DMS79 treated with DMSO at 0.1 percent for 48 hours (cell line): Measurements from ENCODE around the gene KIF26B.
"Not testable (repeated sequence)": the region's sequence is repeated elsewhere in the genome, so short reads cannot be mapped to it uniquely, and the experiment has no call there.

Experiments
- DNase-seq: peaks from one replicate; lab custom pipeline; 2025; lab: John Stamatoyannopoulos, UW

Gene KIF26B

DNA sequence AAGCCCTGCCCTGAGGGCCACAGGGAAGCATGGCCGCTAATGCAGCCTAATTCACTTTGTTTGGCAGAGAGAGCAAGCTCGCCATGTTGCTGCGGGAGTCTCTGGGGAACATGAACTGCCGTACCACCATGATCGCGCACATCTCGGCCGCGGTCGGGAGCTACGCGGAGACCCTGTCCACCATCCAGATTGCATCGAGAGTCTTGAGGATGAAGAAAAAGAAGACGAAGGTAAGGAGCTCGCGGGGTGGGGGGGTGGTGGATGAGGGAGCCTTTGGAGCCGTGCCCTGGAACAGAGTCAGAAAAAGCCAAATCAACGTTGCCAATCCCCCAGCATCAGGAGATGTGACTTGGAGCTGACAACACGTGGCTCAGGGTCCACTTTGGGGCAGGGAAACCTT, 529.4 kb downstream of the KIF26B start:
- DNase-seq: no peak

- no peak for DNase-seq
These were observed 529.8 kb downstream of the KIF26B start for GRCh38 chr1:245684571-245684970.

- no peak for DNase-seq
These were observed 530.5 kb downstream of the KIF26B start for GRCh38 chr1:245685111-245685810.

GRCh38 chr1:245686006-245686405, 531.2 kb downstream of the KIF26B start:
- DNase-seq: no peak

- no peak for DNase-seq
These were observed 531.8 kb downstream of the KIF26B start for GRCh38 chr1:245686446-245687030.

DNA sequence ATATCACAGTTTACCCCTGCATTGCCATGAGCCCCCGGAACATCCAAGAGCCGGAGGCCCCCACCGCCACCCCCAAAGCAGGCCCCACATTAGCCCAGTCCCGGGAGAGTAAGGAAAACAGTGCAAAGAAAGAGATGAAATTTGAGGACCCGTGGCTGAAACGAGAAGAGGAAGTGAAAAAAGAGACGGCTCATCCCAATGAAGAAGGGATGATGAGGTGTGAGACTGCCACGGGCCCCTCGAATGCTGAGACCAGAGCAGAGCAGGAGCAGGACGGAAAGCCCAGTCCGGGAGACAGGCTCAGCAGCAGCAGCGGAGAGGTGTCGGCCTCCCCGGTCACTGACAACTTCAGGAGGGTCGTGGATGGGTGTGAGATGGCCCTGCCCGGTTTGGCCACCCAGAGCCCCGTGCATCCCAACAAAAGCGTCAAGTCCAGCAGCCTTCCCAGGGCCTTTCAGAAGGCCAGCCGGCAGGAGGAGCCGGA, 532.4 kb downstream of the KIF26B start:
- no peak for DNase-seq

DNA sequence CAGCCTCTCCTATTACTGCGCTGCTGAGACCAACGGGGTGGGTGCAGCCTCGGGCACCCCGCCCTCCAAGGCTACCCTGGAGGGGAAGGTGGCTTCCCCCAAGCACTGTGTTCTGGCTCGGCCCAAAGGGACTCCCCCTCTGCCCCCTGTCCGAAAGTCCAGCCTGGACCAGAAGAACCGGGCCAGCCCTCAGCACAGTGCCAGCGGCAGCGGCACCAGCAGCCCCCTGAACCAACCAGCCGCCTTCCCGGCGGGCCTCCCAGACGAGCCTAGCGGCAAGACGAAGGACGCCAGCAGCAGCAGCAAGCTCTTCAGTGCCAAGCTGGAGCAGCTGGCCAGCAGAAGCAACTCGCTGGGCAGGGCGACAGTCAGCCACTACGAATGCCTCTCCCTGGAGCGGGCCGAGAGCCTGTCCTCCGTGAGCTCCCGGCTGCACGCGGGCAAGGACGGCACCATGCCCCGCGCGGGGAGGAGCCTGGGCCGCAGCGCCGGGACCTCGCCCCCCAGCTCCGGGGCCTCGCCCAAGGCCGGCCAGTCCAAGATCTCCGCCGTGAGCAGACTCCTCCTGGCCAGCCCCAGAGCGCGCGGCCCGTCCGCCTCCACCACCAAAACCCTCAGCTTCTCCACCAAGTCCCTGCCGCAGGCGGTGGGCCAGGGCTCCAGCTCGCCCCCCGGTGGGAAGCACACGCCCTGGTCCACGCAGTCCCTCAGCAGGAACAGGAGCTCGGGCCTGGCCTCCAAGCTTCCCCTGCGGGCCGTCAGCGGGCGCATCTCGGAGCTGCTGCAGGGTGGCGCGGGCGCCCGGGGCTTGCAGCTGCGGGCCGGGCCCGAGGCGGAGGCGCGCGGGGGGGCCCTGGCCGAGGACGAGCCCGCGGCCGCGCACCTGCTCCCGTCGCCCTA, 533.1 kb downstream of the KIF26B start:
- DNase-seq: no peak

GRCh38 chr1:245688536-245689453, 534.0 kb downstream of the KIF26B start:
- DNase-seq: no peak

DNA sequence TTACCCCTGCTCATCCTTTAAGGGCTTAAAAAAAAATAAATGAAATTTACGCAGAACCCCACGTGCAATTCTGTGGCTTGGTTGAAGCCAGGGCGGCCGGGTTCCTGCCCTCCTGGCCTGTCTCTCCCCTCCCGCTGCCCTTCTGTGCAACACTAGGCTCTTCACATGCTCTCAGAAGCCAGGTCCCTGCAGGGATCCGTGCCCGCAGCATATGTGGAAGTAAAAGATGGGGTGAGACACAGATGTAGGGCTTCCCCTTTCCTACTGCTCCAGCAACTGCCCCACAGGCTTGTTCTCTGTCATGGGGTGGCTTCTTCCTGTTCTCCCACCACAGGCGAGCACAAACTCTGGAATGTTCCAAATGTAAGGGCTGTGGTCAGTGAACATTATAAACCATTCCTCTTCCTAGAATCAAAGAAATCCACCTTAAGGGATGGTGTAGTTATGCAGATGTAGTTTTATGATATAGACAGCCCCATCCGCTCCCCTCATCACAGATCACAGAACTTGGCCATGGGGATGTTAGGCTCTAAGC, 535.4 kb downstream of the KIF26B start:
- DNase-seq: no peak

DNA sequence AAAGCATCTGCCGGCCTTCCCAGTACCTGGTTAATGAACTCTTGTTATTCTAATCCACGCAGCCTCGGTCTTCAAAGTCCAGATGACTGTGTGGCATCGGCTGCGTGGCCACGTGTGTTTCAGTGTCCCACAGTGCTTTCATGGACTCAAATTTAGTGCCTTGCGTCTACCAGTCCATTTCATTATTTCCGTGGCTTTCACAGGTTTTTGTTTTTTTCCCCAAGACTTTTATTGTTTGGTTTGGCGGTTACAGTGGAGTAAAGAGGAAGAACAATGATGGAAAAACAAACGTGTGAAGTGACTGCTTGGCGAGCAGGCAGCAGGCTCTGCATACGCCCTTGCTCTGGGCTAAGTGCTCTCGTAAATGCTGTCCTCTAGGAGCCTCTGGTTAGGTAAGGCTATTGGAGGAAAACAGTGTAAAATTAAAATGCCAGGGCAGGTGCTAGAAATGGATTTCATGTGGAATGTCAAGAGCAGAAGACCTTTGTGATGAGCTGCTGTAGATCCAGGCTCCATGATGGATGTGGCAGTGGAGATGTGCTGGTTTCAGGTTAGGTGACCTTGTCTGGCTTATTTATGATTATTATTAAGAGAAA, 536.3 kb downstream of the KIF26B start:
- DNase-seq: peak; percentile 31

GRCh38 chr1:245691897-245692296, 537.1 kb downstream of the KIF26B start:
- no peak for DNase-seq

DNA sequence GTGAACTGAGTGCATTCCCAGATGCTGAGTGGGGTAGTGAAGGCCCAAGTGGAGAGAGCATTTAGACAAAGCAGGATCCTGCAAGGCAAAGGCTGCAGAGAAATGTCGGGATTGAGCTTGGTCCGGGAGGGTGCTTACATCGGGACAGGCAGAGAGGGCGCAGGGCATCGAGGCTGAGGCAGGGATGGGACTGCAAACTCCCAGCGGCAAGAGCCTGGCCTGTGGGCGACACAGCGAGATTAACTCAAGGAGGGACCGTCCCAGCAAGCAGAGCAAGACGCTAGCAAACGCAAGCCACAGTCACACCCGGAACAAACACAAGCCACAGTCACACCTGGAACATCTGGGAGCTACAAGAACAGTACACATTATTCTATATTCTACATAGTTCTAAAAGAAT, 537.5 kb downstream of the KIF26B start:
- no peak for DNase-seq

- DNase-seq: no peak
These were observed 538.5 kb downstream of the KIF26B start for GRCh38 chr1:245693116-245693793.

DNA sequence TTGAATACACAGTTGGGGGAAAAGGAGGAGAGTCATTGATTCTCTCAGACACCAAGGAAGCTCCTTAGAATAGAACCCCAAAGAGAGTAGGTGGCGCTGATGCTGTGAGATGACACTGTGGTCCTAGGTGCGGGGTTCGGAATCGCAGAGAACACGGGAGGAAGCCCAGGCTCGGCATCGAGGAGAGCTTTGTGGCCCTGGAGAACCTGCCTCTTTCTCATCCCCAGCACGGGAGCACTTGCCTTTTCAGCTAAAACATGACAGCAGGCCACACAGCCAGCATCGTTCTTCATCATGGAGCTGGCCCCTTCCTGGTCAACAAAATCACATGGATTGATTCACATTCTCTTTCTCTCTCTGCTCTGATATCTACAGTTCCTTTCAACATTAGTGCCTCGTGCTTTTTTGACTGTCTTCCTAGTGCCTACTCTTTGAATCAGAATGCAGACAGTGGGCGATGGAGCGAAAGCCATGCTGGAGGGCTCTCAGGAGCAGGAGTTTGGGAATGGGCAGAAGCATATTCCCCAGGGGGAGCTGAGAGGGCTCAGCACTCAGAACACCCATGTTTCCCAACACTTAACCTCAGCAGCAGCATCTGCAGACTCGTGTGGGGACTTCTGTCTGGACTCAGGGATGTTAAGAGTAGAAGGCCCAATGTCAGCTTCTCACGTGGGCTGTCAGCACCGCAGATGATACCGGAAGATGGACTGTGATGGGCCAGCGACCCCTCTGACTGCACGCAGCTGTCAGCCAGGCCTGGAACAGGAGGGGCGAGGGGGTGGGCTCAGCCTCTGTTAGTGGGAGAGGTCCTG, 539.4 kb downstream of the KIF26B start:
- no peak for DNase-seq

GRCh38 chr1:245694753-245695195, 540.0 kb downstream of the KIF26B start:
- DNase-seq: no peak

- DNase-seq: no peak
These were observed 540.4 kb downstream of the KIF26B start for GRCh38 chr1:245695211-245695610.

- not testable (repeated sequence) for DNase-seq
These were observed 540.9 kb downstream of the KIF26B start for GRCh38 chr1:245695701-245696100.

- DNase-seq: no peak
These were observed 543.3 kb downstream of the KIF26B start for GRCh38 chr1:245698116-245698515.

DNA sequence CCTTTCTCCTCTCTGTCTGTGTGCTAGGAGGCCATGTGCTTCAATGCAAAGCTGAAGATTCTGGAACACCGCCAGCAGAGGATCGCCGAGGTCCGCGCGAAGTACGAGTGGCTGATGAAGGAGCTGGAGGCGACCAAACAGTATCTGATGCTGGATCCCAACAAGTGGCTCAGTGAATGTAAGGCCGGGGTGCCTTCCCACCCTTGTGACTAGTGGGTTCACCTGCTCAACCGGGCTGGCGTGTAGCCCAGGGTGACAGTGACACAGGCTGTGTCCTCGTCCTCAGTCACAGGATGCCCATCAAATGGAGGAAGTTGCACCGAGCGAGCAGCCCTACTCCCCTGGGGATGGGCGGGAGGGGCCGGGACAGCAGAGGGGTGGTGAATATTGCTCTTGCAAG, 544.1 kb downstream of the KIF26B start:
- DNase-seq: peak; percentile 83
